ENCODE data around the gene IGFBP7.

IGFBP7 gene

DNA sequence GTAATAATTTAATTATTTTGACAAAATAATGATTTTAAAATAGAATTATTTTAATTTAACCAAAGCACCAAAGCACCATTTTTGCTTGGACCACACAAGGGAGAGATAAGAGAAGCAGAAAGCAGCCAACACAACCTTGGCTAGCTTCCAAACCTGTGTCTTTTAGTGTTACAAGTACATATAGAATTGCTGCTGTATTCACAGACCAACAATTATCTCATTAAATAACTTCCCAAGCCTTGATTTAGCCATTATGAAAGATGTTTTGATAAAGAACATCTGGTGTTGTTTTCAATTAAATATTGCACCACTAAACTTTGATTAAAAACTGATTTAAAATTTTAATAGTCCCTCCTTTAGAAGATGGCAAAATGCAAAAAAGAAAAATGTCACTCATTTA, 14.0 kb upstream of the IGFBP7 start:
- TF ChIP-seq, protein P1, sequence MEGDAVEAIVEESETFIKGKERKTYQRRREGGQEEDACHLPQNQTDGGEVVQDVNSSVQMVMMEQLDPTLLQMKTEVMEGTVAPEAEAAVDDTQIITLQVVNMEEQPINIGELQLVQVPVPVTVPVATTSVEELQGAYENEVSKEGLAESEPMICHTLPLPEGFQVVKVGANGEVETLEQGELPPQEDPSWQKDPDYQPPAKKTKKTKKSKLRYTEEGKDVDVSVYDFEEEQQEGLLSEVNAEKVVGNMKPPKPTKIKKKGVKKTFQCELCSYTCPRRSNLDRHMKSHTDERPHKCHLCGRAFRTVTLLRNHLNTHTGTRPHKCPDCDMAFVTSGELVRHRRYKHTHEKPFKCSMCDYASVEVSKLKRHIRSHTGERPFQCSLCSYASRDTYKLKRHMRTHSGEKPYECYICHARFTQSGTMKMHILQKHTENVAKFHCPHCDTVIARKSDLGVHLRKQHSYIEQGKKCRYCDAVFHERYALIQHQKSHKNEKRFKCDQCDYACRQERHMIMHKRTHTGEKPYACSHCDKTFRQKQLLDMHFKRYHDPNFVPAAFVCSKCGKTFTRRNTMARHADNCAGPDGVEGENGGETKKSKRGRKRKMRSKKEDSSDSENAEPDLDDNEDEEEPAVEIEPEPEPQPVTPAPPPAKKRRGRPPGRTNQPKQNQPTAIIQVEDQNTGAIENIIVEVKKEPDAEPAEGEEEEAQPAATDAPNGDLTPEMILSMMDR (IDR thresholded peaks at IDR 0.05; ENCODE audit: borderline replicate concordance, control extremely low read depth, extremely low read depth, insufficient read depth, missing control alignments): no peak
- DNase-seq (ENCODE audit: low spot score): no peak
- in situ Hi-C loops (cut with MboI; ENCODE audit: low sequenced_read_pairs, unreplicated experiment): no loop called here

DNA sequence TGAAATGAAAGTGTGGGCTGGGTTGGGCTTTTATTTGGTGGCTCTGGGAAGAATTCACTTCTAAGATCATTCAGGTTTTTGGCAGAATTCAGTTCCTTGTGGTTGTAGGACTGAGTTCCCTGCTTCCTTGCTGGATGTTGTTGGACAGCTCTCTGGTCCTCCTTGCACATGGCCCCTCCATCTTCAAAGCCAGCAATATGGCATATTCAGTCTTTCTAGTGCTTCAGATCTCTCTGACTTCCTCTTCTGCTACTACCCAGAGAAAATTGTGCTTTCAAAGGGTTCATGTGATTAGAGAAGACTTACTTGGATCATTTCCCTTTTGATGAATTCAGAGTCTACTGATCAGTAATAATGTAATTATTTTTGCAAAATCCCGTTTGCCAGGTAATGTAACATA, 12.8 kb upstream of the IGFBP7 start:
- TF ChIP-seq, protein P1 (IDR thresholded peaks at IDR 0.05; ENCODE audit: borderline replicate concordance, control extremely low read depth, extremely low read depth, insufficient read depth, missing control alignments): no peak

GRCh38 chr4:57119054-57119651, 9.0 kb upstream of the IGFBP7 start:
- in situ Hi-C loops (cut with MboI; ENCODE audit: low sequenced_read_pairs, unreplicated experiment): no loop called here
- TF ChIP-seq, protein P1 (IDR thresholded peaks at IDR 0.05; ENCODE audit: borderline replicate concordance, control extremely low read depth, extremely low read depth, insufficient read depth, missing control alignments): no peak
- no peak for DNase-seq (ENCODE audit: low spot score)

More for the DNA sequence above, 12.8 kb upstream of the IGFBP7 start:
- in situ Hi-C loops (cut with MboI; ENCODE audit: low sequenced_read_pairs, unreplicated experiment): no loop called here
- no peak for DNase-seq (ENCODE audit: low spot score)

- TF ChIP-seq, protein P1 (IDR thresholded peaks at IDR 0.05; ENCODE audit: borderline replicate concordance, control extremely low read depth, extremely low read depth, insufficient read depth, missing control alignments): no peak
- in situ Hi-C loops (cut with MboI; ENCODE audit: low sequenced_read_pairs, unreplicated experiment): no loop called here
- no peak for DNase-seq (ENCODE audit: low spot score)
These were observed 7.3 kb upstream of the IGFBP7 start for GRCh38 chr4:57117491-57117890.

GRCh38 chr4:57116245-57116644, 6.1 kb upstream of the IGFBP7 start:
- in situ Hi-C loops (cut with MboI; ENCODE audit: low sequenced_read_pairs, unreplicated experiment): no loop called here
- DNase-seq (ENCODE audit: low spot score): no peak
- TF ChIP-seq, protein P1 (IDR thresholded peaks at IDR 0.05; ENCODE audit: borderline replicate concordance, control extremely low read depth, extremely low read depth, insufficient read depth, missing control alignments): no peak

DNA sequence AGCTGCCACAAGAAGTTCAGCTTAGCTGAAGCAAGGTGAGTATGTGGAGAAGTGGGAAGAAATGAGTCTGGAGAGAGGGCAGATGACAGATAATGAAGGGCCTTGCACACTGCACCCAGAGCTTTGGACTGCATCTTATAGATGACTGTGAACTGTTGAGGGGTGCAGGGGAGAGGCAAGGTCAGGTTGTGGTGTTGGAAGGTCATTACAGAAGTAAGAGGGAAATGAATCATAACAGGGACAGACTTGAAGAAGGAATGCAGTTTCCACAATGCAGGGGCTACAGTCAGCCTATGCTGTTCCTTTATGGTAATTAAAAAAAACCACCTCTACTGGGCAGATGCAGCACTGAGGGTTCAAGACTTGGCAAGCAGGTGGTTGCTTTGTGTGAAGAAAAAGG, 4.8 kb upstream of the IGFBP7 start:
- in situ Hi-C loops (cut with MboI; ENCODE audit: low sequenced_read_pairs, unreplicated experiment): no loop called here
- TF ChIP-seq, protein P1 (IDR thresholded peaks at IDR 0.05; ENCODE audit: borderline replicate concordance, control extremely low read depth, extremely low read depth, insufficient read depth, missing control alignments): no peak
- DNase-seq (ENCODE audit: low spot score): no peak

All from GM13976 (cell line).